ENCODE data around the gene YLPM1.

The YLPM1 gene

DNA sequence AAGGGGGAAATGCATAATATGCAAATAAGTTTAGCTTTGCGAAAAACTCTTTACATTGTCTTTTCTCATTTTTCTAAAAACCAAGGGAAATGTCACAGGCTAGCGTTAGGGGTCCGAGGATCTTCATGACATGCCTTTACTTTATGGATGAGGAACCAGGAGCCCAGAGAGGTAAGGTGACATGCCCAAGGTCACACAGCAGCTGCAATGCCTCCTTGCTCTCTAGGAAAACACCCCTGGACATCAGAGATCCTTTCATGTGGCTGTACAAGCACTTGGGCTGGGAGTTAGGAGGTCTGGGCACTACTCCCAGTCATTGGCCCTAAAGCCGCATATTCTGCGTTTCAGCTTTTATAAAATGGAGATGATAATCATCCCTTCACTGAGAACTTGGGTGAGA, 112.1 kb downstream of the YLPM1 start:
- no peak for DNase-seq

GRCh38 chr14:74875941-74876913, 113.1 kb downstream of the YLPM1 start, which contains the start of gene PROX2:
PROX2 (minus strand) TSS chr14:74876145; CDS start chr14:74863834, 12,311 bp downstream.
- peak; percentile 47 to 59 for DNase-seq

- no peak for DNase-seq
Observed at GRCh38 chr14:74879427-74880182, 116.5 kb downstream of the YLPM1 start.

DNA sequence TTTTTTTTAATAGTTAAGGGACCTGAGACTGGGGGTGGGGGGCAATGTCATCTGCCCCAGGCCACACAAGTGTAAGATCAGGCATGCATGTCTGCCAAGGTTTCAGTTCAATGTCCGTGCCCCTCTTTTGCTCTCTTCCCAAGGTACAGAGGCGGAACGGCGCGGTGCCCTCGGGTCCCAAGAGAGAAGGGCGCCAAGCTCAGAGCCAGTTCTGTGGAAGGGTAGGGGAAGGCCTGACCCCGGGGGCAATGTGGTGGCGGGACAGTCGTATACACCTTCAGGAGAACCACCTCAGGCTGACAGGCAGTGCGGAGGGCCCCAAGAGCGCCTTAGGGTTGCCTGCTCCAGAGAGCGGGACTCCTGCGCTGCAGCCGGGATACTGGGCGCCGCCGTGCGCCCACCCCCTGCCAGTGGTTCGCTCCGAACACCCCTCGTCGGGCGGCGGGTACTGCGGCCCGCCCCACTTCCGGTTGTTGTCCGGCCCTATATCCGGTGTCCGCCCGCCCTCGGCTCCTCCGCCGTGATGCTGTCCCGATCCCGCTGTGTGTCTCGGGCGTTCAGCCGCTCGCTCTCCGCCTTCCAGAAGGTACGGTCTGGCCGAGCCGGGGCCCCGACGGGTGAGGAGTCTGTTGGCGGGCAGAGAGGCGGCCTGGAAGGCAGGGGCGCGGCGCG, 118.5 kb downstream of the YLPM1 start, which contains the start of gene DLST:
Gene DLST, plus strand, starts transcription at position 486 of the 672 bp plus-strand sequence. Its CDS starts 38 bp downstream, at position 524.
- DNase-seq = peak; percentile 91 to 96

GRCh38 chr14:74882103-74882920, 119.2 kb downstream of the YLPM1 start:
- DNase-seq = no peak

Data from activated T-cell treated with anti-CD3 and anti-CD28 coated beads, Interleukin-2, amount 50 U/mL, for 48 hours (primary cell).